ENCODE results near the gene CELF1.

- no peak for TF ChIP-seq CTCF (IDR thresholded peaks at IDR 0.05; ENCODE audit: low read length)
- TF ChIP-seq EZH2 (optimal IDR thresholded peaks at IDR 0.05; ENCODE audit: low read depth, low read length): no peak
These were observed 114.2 kb downstream of the CELF1 start for GRCh38 chr11:47438721-47439120.

Measured in MM.1S (cell line).